Smooth muscle cell (in vitro differentiated cells): ENCODE results near the gene SS18L1. TPM values are rescaled to one million over a fixed set of nuclear protein-coding genes. Genes with fewer than 3 reads are reported as not detected.
"Not testable (repeated sequence)": the region's sequence is repeated elsewhere in the genome, so short reads cannot be mapped to it uniquely, and the experiment has no call there.

Experiments
- DNase-seq: peaks from one replicate; lab custom pipeline; 2025; ENCODE audit not compliant: unreplicated experiment; lab: John Stamatoyannopoulos, UW
- H2AFZ ChIP-seq: fragments of 200-600 bp; sonication (generic); 2 replicates; pipeline ENCODE4 v1.6.0; 2016; ENCODE audit warnings: antibody characterized with exemption, low read depth, mild to moderate bottlenecking
- H3F3A ChIP-seq: fragments of 200-600 bp; sonication (generic); 2 replicates; pipeline ENCODE4 v1.6.0; 2017; ENCODE audit warnings: antibody characterized with exemption, low read depth
- H3K27ac ChIP-seq: fragments of 200-600 bp; sonication (generic); 2 replicates; pipeline ENCODE4 v1.5.1; 2016; ENCODE audit warnings: low read depth, mild to moderate bottlenecking
- H3K27me3 ChIP-seq: fragments of 200-600 bp; sonication (generic); 2 replicates; pipeline ENCODE4 v1.6.1; 2016; ENCODE audit warnings: low read depth, mild to moderate bottlenecking
- H3K36me3 ChIP-seq: fragments of 200-600 bp; sonication (generic); 2 replicates; pipeline ENCODE4 v1.5.1; 2016; ENCODE audit warnings: low read depth
- H3K4me1 ChIP-seq: fragments of 200-600 bp; sonication (generic); 2 replicates; pipeline ENCODE4 v1.5.1; 2016; ENCODE audit warnings: low read depth
- H3K4me2 ChIP-seq: fragments of 200-600 bp; sonication (generic); 2 replicates; pipeline ENCODE4 v1.6.0; 2016; ENCODE audit warnings: mild to moderate bottlenecking
- H3K4me3 ChIP-seq: fragments of 200-600 bp; sonication (generic); 2 replicates; pipeline ENCODE4 v1.5.1; 2016; ENCODE audit warnings: mild to moderate bottlenecking
- H3K79me2 ChIP-seq: fragments of 200-600 bp; sonication (generic); 2 replicates; pipeline ENCODE4 v1.6.0; 2016; ENCODE audit warnings: low read depth, mild to moderate bottlenecking
- H3K9ac ChIP-seq: fragments of 200-600 bp; sonication (generic); 2 replicates; pipeline ENCODE4 v1.6.0; 2016; ENCODE audit warnings: low read depth
- H3K9me3 ChIP-seq: fragments of 200-600 bp; sonication (generic); replicated peaks from 2 replicates; pipeline ENCODE4 v1.5.1; 2016; ENCODE audit warnings: low read depth
- H4K20me1 ChIP-seq: fragments of 200-600 bp; sonication (generic); 2 replicates; pipeline ENCODE4 v1.6.0; 2016; ENCODE audit warnings: low read depth
- WGBS: methylation state at CpG from one replicate; pipeline ENCODE4 v1.1.7; 2016; ENCODE audit warnings: low lambda C conversion rate; 5-methylcytosine and 5-hydroxymethylcytosine counted together
- polyA plus RNA-seq: library from polyadenylated mRNA; unstranded; fragments of >200 nt; fragmentation: Nextera tagmentation; extraction: Ambion mirVana; gene quantifications from 2 replicates; pipeline ENCODE4 v1.2.1, GENCODE V29; 2016
- total RNA-seq: library from RNA; depleted of rRNA; stranded (reverse); fragments of >200 nt; gene quantifications from 2 replicates; pipeline ENCODE4 v1.2.3, GENCODE V29; 2014
- TF ChIP-seq, protein P1 (sequence below): fragments of 200-600 bp; sonication (generic); IDR thresholded peaks from 2 replicates; pipeline ENCODE4 v1.5.1; 2017; ENCODE audit warnings: borderline replicate concordance, mild to moderate bottlenecking, antibody characterized with exemption; ENCODE audit not compliant: insufficient read depth, poor library complexity, severe bottlenecking

The SS18L1 gene
- total and polyA plus RNA-seq, 2 experiments from 2014 or later, result 2.3 to 10.1 TPM

DNA sequence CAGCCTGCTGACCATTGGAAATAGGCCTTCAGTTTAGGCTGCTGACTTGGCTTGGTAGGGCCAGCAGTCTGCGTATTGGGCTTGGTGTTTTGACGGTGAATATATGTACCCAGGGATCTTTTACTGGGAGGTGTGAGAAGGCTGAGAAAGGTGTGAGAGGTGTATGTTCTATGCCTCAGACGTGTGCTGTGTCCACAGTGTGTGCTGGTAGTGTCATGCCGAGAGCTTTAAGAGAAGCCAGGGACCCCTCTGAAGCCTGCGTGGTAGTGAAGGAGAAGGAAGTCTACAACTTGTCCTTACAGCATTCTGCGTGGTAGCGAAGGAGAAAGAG lies 2.1 kb downstream of the SS18L1 start:
- H4K20me1 ChIP-seq, result peaks cover 86% of the 10 kb centered on the region
- H3K27me3 ChIP-seq, result no peaks in the 10 kb centered on the region
- no peaks in the 10 kb centered on the region for H3K36me3 ChIP-seq
- DNase-seq, result no peak
- H3K27ac ChIP-seq, result no peak overlapping the region
- H3K79me2 ChIP-seq, result peaks cover 85% of the 10 kb centered on the region
- H3K4me3 ChIP-seq, result no peak overlapping the region
- no peak overlapping the region for H3K9ac ChIP-seq
- 98% methylated on average over 7 of the region's 7 CpGs for WGBS
- peaks cover 18% of the 10 kb centered on the region for H3K4me1 ChIP-seq
- H2AFZ ChIP-seq, result no peak overlapping the region
- TF ChIP-seq, protein P1, sequence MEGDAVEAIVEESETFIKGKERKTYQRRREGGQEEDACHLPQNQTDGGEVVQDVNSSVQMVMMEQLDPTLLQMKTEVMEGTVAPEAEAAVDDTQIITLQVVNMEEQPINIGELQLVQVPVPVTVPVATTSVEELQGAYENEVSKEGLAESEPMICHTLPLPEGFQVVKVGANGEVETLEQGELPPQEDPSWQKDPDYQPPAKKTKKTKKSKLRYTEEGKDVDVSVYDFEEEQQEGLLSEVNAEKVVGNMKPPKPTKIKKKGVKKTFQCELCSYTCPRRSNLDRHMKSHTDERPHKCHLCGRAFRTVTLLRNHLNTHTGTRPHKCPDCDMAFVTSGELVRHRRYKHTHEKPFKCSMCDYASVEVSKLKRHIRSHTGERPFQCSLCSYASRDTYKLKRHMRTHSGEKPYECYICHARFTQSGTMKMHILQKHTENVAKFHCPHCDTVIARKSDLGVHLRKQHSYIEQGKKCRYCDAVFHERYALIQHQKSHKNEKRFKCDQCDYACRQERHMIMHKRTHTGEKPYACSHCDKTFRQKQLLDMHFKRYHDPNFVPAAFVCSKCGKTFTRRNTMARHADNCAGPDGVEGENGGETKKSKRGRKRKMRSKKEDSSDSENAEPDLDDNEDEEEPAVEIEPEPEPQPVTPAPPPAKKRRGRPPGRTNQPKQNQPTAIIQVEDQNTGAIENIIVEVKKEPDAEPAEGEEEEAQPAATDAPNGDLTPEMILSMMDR, result no peak
- no peak overlapping the region for H3K4me2 ChIP-seq
- no peaks in the 10 kb centered on the region for H3K9me3 ChIP-seq
- peaks cover 4% of the 10 kb centered on the region for H3F3A ChIP-seq

DNA sequence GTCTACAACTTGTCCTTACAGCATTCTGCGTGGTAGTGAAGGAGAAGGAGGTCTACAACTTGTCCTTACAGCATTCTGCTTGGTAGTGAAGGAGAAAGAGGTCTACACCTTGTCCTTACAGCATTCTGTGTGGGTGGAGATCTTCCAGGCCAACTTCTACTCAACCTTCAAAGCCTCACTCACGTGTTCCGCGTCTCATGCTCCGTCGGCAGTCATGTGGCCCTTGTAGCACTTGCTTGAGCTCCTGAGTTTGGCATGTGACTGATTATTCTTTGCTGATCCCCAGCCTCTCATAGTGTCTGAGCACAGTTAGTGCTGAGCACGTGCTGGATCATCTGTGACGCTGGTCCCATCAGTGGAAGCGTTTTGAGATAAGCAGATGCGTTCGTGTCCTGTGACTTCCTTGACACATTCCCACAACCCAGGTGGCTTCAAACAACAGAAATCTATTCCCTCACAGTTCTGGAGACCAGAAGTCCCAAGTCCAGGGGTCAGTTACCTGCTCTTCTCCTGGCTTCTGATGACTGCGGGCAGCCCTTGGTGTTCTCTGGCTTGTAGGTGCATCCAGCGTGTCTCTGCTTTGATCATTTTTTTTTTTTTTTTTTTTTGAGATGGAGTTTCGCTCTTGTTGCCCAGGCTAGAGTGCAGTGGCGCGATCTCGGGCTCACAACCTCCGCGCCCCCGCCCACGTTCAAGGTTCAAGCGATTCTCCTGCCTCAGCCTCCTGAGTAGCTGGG lies 2.6 kb downstream of the SS18L1 start:
- 97% methylated on average over 15 of the region's 22 CpGs for WGBS
- Histone ChIP-seq H2AFZ (no peak overlapping the region), H4K20me1 (peaks cover 86% of the 10 kb centered on the region), H3K9me3 (no peaks in the 10 kb centered on the region), H3K79me2 (peaks cover 85% of the 10 kb centered on the region), H3K27me3 (no peaks in the 10 kb centered on the region), H3K4me2 (no peak overlapping the region), H3K27ac (no peak overlapping the region), H3K9ac (no peak overlapping the region), H3K4me1 (peaks cover 17% of the 10 kb centered on the region), H3F3A (no peaks in the 10 kb centered on the region), H3K4me3 (no peak overlapping the region), H3K36me3 (no peaks in the 10 kb centered on the region)
- DNase-seq, result no peak
- TF ChIP-seq, protein P1, result no peak

DNA sequence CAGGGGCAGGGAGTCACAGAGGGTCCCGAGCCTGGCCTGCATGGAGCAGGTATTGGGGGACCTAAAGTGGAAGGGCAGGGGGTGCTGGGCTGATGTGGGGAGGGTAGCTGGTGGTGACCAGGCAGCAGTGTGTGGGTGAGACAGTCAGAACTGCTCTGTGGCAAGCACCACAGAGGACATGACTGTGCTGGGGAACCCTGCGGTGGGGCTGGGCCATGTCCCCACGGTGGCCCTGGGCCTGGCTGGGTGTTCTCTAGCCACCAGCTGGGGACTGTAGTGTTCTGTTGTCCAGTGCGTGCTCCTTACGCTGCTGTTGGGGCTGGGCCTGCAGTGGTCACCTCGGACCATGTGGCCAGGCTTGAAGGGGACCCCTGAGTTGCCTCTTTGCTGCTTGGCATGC lies 3.6 kb downstream of the SS18L1 start:
- DNase-seq, result no peak
- H3K4me3 ChIP-seq, result no peak overlapping the region
- peaks cover 80% of the 10 kb centered on the region for H3K79me2 ChIP-seq
- peaks cover 86% of the 10 kb centered on the region for H4K20me1 ChIP-seq
- no peak overlapping the region for H2AFZ ChIP-seq
- H3K27me3 ChIP-seq, result no peaks in the 10 kb centered on the region
- TF ChIP-seq, protein P1, result no peak
- H3K4me1 ChIP-seq, result peaks cover 7% of the 10 kb centered on the region
- no peaks in the 10 kb centered on the region for H3K9me3 ChIP-seq
- no peak overlapping the region for H3K4me2 ChIP-seq
- no peaks in the 10 kb centered on the region for H3K36me3 ChIP-seq
- no peak overlapping the region for H3K9ac ChIP-seq
- H3K27ac ChIP-seq, result no peak overlapping the region
- no peaks in the 10 kb centered on the region for H3F3A ChIP-seq
- 96% methylated on average over 6 of the region's 6 CpGs for WGBS

DNA sequence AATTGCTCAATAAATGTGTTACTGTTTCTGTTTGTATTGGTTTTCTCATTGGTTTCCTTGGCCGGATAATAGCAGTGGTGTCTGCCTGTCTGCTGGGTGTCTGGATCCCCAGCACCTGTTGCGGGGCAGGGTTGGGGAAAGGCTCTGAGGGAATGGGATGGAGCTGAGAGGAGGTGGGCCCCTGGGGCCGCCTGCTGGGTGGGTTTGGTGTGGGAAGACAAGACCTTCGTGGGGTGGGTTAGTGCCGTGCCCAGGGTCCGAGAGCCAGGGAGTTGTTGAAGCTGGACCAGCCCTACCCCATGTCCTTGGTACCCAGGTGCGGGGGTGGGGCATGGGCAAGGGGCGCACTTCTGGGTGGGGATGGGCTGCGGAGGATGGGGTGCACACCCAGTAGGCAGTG lies 4.0 kb downstream of the SS18L1 start:
- Histone ChIP-seq H3F3A (no peaks in the 10 kb centered on the region), H3K9ac (no peak overlapping the region), H3K79me2 (peaks cover 80% of the 10 kb centered on the region), H4K20me1 (peaks cover 86% of the 10 kb centered on the region), H3K9me3 (no peaks in the 10 kb centered on the region), H3K27ac (no peak overlapping the region), H3K4me2 (no peak overlapping the region), H2AFZ (no peak overlapping the region), H3K36me3 (no peaks in the 10 kb centered on the region), H3K4me3 (no peak overlapping the region), H3K27me3 (no peaks in the 10 kb centered on the region), H3K4me1 (peaks cover 7% of the 10 kb centered on the region)
- TF ChIP-seq, protein P1, result no peak
- no peak for DNase-seq
- WGBS, result 93% methylated on average over 4 of the region's 9 CpGs

DNA sequence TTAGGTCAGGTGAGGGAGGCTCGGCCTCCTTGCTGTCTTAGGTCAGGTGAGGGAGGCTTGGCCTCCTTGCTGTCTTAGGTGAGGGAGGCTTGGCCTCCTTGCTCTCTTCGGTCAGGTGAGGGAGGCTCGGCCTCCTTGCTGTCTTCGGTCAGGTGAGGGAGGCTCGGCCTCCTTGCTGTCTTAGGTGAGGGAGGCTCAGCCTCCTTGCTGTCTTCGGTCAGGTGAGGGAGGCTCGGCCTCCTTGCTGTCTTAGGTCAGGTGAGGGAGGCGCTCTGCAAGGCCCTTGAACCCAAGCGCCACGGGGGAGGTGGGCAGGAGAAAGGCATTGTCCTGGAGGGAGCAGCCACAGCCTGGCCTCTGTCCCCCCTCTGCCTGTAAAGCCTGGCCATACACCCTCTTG lies 4.8 kb downstream of the SS18L1 start:
- Histone ChIP-seq H3K79me2 (peaks cover 86% of the 10 kb centered on the region), H4K20me1 (peaks cover 94% of the 10 kb centered on the region)
- WGBS, result 100% methylated on average over 10 of the region's 10 CpGs

More for the DNA sequence above, 4.8 kb downstream of the SS18L1 start:
- H3K27me3 ChIP-seq, H3K9me3 ChIP-seq, H3K4me3 ChIP-seq, H3K4me1 ChIP-seq, H3K9ac ChIP-seq, H3K4me2 ChIP-seq, H3F3A ChIP-seq, H2AFZ ChIP-seq, H3K36me3 ChIP-seq, DNase-seq, H3K27ac ChIP-seq: not testable (repeated sequence)
